Naive thymus-derived CD8-positive, alpha-beta T cell (primary cell): ENCODE measurements around the gene KLHL10. TPM values are rescaled to one million over a fixed set of nuclear protein-coding genes. Genes with fewer than 3 reads are reported as not detected.
A peak's percentile ranks its signal among the peaks of the same experiment; 100 is the strongest.

Experiments used
- ATAC-seq, 2 donors: fragments of 150-1000 bp; cut with Tn5 transposase in 1 of 2; sonication (Bioruptor Pico), chemical (Tn5 transposase) in 1 of 2; 1 replicate in 1 of 2; 2 replicates in 1 of 2; pipeline ENCODE4 v1.10.0; 2021; ENCODE audit warnings: mild to moderate bottlenecking in 2 of 2, moderate library complexity in 2 of 2
- POLR2A ChIA-PET: fragments of 350-600 bp; sonication (Branson Sonifier 250); formaldehyde crosslinking; loops from one replicate; lab custom pipeline; 2021; ENCODE audit warnings: antibody characterized with exemption; lab: Charles Lee
- DNase-seq, 10 donors: peaks; one replicate each; pipeline versions ENCODE4 v3.0.0 to v3.0.0-alpha.2; 2020 to 2022
- H3K27ac Mint-ChIP-seq, 10 donors: one replicate each; pipeline ENCODE4 v1.8.0; 2020 to 2022; ENCODE audit warnings: mild to moderate bottlenecking in 10 of 10, mixed read lengths in 10 of 10, moderate library complexity in 4 of 10, inconsistent platforms in 1 of 10
- H3K27me3 Mint-ChIP-seq, 5 donors: one replicate each; pipeline ENCODE4 v1.8.0; 2021 to 2022; ENCODE audit warnings: mixed read lengths in 5 of 5
- H3K36me3 Mint-ChIP-seq, 3 donors: one replicate each; pipeline ENCODE4 v1.8.0; 2020 to 2022; ENCODE audit warnings: mixed read lengths in 3 of 3, mild to moderate bottlenecking in 2 of 3, inconsistent platforms in 1 of 3
- H3K4me1 Mint-ChIP-seq, 4 donors: one replicate each; pipeline ENCODE4 v1.8.0; 2021 to 2022; ENCODE audit warnings: mixed read lengths in 4 of 4
- H3K4me3 Mint-ChIP-seq, 10 donors: one replicate each; pipeline ENCODE4 v1.8.0; 2020 to 2022; ENCODE audit warnings: mild to moderate bottlenecking in 10 of 10, mixed read lengths in 10 of 10, moderate library complexity in 6 of 10, inconsistent platforms in 1 of 10
- H3K9me3 Mint-ChIP-seq, 9 donors: one replicate each; pipeline ENCODE4 v1.8.0; 2020 to 2022; ENCODE audit warnings: mixed read lengths in 9 of 9, mild to moderate bottlenecking in 3 of 9, inconsistent platforms in 1 of 9, moderate library complexity in 1 of 9
- polyA plus RNA-seq, 3 donors: library from polyadenylated mRNA; unstranded; fragments of 300-500 nt; fragmentation: Illumina TruSeq; gene quantifications; one replicate each; pipeline ENCODE4 v1.2.3, GENCODE V29; 2021
- total RNA-seq, 8 experiments: library from RNA in 2 of 8; stranded (reverse) in 2 of 8; gene quantifications; one replicate each; pipeline ENCODE4 v1.2.3 and lab custom pipeline; 2021 to 2026

The KLHL10 gene
- total RNA-seq = not detected
- under 1 TPM in 1 of 3 donors, not detected in 2; 0.09 TPM for polyA plus RNA-seq
- 0 to 0.09 (median 0.07) reads per million in 6 experiments for total RNA-seq (lab: John Stamatoyannopoulos, UW)

DNA sequence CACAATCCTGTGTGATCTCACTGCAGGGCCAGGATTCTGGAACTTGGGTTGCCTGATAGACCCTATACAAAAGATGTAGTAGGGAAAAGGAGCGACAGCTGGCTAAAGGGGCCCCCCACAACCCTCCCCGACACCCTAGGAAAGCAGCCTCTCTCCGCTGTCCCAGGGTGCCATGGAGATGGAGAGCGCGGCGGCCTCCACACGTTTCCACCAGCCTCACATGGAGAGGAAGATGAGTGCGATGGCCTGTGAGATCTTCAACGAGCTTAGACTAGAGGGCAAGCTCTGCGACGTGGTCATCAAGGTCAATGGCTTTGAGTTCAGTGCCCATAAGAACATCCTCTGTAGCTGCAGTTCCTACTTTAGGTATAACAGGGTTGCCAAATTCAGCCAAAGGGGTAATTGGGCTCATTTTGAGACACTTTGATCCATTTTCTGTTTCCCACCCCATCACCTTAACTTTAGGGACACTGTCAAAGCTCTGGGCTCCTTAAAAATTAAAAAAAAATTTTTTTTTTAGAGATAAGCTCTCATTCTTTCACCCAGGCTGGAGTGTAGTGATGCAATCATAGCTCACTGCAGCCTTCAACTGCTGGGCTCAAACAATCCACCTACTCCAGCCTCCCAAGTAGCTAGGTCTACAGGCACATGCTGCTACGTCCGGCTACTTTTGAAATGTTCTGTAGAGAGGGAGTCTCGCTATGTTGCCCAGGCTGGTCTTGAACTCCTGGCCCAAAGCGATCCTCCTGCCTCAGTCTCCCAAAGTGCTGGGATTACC is at the start of gene KLHL10:
Gene KLHL10, plus strand, starts transcription at position 65 of the 778 bp plus-strand sequence. Its CDS starts 108 bp downstream, at position 173.
- Mint-ChIP-seq H3K27me3 (peaks cover 0 to 1% (median 0%) of the 10 kb centered on the region in 5 donors), H3K4me3 (peak within 1 kb of the TSS; percentile 69 to 94 (median 84)), H3K4me1 (peaks cover 8 to 26% (median 14%) of the 10 kb centered on the region in 4 donors), H3K27ac (peak within 1 kb of the TSS in 8 of 10 donors; percentile 13 to 91 (median 70)), H3K9me3 (no peaks in the 10 kb centered on the region), H3K36me3 (peaks cover 0 to 4% (median 0%) of the 10 kb centered on the region in 3 donors)
- DNase-seq (no peak), ATAC-seq (no peak)
- POLR2A ChIA-PET = interaction anchor here (0.6 to 3.6 kb wide), 3 partner anchors 13 to 26 kb away, joined by 3 to 18 read pairs (median 3); partner anchors contain the start of gene KLHL11

DNA sequence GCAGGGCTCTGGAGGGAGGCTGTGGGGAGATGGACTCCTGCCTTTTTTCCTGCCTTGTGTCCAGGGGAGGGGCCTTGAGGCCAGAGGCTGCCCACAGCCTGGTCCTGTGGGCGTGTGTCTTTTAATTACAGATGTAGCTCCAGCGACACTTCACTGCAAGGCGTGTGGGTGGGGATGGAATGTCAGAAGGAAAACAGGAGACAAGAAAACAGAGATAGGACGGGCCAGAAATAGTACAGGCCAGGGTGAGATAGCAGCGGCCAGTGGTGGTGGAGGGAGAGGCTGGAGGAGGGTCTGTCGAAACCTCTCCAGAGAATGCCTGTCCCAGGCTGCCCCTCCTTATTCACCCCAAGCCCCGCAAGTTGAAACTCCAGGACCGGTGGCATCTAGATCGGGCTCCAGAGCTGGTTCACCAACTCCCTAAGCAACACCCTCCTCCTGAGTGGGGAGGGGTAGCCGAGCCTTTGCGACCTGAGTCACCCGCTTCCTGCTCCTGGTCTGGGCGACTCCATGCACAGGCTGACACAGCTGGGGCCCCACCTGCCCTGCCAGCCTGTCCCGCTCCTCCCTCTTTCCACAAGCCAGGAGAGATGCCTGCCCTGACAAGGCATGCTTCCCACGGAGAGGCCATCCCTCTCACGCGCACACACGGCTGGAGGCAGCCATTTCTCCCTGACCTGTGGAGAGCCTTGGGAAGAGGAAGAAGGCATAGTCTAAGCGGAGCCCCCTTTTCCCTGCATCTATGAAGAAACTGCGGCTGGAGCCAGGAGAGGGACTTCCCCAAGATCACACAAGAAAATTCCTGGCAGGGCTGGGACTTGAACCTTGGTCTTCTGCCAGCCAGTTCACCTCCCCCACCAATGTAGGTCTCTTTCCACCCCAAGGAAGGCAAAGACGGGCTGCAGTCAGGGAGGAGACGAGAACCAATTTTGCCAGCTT is 44.5 kb upstream of the KLHL10 start:
- Mint-ChIP-seq H3K9me3 (no peaks in the 10 kb centered on the region), H3K27ac (no peak overlapping the region), H3K27me3 (no peaks in the 10 kb centered on the region), H3K4me1 (peaks cover 6 to 21% (median 14%) of the 10 kb centered on the region in 4 donors), H3K36me3 (no peaks in the 10 kb centered on the region), H3K4me3 (no peak overlapping the region)
- POLR2A ChIA-PET = no interaction called here
- ATAC-seq (no peak), DNase-seq (no peak)

DNA sequence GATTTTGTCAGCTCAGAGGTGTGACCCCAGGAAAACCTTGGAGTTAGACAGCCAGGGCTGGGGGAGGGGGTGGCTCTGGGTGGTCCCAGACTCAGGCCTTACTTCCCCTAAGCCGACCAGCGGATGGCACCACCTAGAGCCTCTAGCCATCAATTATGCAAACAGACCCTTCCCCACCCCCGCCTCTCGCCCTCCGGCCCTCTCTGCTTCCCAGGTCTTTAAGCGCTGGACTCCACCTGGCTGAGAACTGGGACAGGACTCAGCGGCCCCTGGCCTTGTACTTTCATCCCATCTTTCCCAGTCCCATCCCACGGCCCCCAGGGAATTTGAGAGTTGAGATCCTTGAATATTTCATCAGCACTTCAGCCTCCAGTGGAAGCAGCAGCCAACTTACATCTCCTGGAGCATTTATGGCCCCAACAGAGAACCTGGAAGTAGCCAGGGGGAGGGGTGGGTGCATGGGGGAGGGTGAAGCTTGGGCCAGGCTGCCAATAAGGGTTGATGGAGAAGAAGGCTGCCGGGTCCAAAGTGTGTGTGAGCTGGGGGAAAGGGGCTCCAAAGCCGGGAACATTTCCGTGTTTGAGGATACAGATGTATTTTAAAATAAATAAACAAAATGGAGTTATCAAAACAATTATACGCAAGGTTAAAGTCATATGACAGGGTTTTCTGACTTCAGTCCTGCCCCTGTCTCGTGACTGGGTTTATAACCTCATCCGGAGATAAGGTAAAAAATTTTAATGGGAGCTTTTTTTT is 43.7 kb upstream of the KLHL10 start:
- Mint-ChIP-seq H3K27ac (no peak overlapping the region), H3K27me3 (no peaks in the 10 kb centered on the region), H3K36me3 (no peaks in the 10 kb centered on the region), H3K4me1 (peaks cover 3 to 12% (median 7%) of the 10 kb centered on the region in 4 donors), H3K9me3 (no peaks in the 10 kb centered on the region), H3K4me3 (no peak overlapping the region)
- POLR2A ChIA-PET = no interaction called here
- ATAC-seq (no peak), DNase-seq (no peak)

DNA sequence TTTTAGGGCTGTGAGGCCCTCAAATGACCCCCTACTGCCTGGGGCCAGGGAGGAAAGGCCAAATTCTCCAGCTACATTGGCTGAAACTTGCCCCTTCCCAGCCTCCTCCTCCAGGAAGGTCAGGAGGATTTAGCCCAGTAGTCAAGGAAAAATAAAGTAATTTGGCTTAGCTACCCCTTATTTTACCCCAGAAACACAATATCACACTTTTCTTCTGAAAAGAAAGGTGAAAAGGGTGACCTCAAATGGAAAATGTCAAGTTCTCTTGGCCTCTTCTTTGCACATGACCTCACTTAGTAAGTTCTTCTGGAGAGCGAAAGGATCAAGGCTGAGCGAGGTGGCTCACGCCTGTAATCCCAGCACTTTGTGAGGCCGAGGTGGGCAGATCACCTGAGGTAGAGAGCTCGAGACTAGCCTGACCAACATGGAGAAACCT is 43.1 kb upstream of the KLHL10 start:
- Mint-ChIP-seq H3K4me1 (peaks cover 3 to 8% (median 5%) of the 10 kb centered on the region in 4 donors), H3K36me3 (no peaks in the 10 kb centered on the region), H3K27me3 (no peaks in the 10 kb centered on the region), H3K27ac (no peak overlapping the region), H3K4me3 (no peak overlapping the region), H3K9me3 (no peaks in the 10 kb centered on the region)
- POLR2A ChIA-PET = no interaction called here
- no peak for DNase-seq
- ATAC-seq = no peak

DNA sequence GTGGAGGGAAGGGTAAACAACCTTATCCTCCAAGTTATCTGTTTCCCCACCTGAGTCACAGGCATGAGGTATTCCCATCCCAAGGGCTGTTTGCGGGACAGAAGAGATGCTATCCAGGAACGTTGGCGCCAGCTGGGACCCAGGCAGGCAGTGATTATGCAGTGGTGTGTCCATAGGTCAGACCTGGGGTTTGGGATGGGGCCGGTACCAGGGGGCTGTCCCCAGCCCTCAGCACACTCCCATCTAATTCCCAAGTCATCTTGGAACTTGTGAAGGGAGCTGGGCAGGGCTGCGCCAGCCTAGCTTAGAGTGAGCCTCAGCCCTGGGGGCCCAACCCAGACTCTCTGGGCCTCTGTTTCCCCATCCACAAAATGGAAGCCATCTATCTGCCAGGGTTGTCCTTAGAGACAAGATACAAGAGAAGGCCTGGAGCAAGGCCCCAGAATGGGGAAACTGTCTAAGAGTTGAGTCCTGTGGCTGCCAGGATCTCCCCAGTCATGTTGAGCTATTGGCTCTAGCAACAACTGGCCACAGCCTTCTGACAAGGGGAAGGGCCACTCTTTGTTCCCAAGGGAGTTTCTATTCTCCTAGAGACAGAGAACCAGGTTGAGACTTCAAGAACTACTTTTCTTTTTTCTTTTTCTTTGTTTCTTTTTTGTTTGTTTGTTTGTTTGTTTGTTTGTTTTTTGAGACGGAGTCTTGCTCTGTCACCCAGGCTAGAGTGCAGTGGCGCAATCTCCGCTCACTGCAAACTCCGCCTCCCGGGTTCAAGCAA is 41.3 kb upstream of the KLHL10 start:
- DNase-seq = no peak
- Mint-ChIP-seq H3K27ac (no peak overlapping the region), H3K36me3 (no peaks in the 10 kb centered on the region), H3K9me3 (no peaks in the 10 kb centered on the region), H3K4me3 (no peak overlapping the region), H3K27me3 (no peaks in the 10 kb centered on the region), H3K4me1 (peaks cover 0 to 5% (median 1%) of the 10 kb centered on the region in 4 donors)
- POLR2A ChIA-PET = interaction anchor here (0.7 kb wide), 1 partner anchor 10 kb away, joined by 9 read pairs; the partner anchor contains the start of gene JUP
- ATAC-seq = no peak

DNA sequence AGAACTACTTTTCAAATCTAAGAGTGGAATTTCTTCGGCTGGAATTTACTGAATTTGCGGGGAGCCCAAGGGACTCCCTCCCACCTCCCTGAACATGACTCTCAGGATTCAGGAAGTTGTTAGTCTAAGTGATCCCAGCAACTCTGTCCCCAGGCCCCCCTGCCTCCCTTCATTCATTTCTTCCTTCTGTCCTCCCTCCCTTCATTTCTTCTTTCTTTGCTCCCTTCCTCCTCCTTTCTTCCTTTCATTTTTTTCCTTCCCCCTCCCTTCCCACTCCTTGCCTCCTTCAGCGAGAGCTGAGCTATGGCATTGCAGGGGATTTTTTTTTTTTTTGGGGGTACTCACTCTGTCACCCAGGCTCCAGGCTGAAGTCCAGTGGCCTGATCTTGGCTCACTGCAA is 40.2 kb upstream of the KLHL10 start:
- no peak for DNase-seq
- Mint-ChIP-seq H3K36me3 (no peaks in the 10 kb centered on the region), H3K4me1 (peaks cover 3 to 9% (median 6%) of the 10 kb centered on the region in 4 donors), H3K27ac (no peak overlapping the region), H3K4me3 (no peak overlapping the region), H3K9me3 (no peaks in the 10 kb centered on the region), H3K27me3 (no peaks in the 10 kb centered on the region)
- POLR2A ChIA-PET = interaction anchor here (0.7 kb wide), 1 partner anchor 27 kb away, joined by 4 read pairs; no protein-coding TSS in a partner anchor
- no peak for ATAC-seq

DNA sequence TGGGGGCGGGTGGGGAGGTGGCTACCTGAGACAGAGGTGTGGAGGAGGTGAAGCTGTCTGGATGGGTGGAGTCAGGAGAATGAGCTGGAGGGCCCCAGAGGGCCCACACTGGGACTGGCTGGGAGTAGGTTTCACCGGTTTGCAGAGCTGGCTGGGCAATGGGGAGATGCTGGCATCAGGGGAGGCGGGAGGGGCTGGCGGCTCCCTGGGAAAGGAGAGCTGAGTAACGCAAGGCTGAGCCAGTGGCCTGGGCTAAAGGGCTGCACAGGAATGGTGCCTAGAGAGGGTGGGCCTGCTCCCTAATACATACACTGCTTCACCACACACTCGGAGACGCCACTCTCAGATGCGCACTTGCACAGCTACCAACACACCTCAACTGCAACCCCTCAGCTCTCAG is 38.3 kb upstream of the KLHL10 start:
- Mint-ChIP-seq H3K27ac (no peak overlapping the region), H3K27me3 (no peaks in the 10 kb centered on the region), H3K9me3 (no peaks in the 10 kb centered on the region), H3K4me3 (no peak overlapping the region), H3K36me3 (no peaks in the 10 kb centered on the region), H3K4me1 (peaks cover 3 to 9% (median 8%) of the 10 kb centered on the region in 4 donors)
- POLR2A ChIA-PET = interaction anchor here (1.2 kb wide), 2 partner anchors 13 to 71 kb away, joined by 3 read pairs; partner anchors contain the start of gene JUP
- ATAC-seq = no peak
- DNase-seq = no peak

DNA sequence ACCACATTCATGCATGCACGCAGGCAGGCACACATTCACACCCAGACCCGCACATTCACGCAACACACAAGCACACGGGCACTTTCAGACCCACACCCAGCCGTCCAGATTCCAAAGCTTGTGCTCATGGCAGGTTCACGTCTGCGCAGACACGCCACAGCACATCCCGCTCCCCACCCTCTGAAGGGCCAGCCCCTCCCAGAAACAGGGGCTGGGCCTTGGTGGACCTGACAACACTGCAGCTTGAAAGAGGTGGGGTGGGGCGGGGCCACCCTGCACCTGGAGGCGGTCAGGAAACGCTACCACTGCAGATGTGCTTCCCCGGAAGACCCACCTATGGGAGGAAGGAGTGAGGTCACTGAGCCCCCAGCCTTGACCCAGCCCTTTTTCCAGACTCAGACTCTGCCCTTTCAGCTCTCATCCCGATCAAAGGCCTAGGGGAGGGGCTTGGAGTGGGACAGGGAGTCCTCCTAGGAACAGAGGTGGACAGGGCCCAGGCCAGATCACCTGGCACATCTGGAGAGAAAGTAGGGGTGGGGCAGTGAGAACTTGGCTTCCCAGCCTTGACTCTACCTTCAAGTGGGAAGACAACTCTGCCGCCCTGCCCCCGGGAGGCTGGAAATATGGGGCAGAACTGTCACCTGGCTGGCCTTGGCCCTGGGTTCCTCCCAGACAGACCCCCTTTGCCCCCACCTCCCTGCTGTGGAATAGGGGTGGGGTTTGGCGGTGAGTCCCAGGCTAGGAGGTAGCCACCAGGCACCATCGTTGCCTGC is 36.8 kb upstream of the KLHL10 start:
- no peak overlapping the region for H3K27ac Mint-ChIP-seq
- ATAC-seq (peak; percentile 33 to 35), DNase-seq (peak in 1 of 10 donors; percentile 29)
- peak overlapping the region in 1 of 10 donors; percentile 36 for H3K4me3 Mint-ChIP-seq
- no peaks in the 10 kb centered on the region for H3K27me3 Mint-ChIP-seq
- no peaks in the 10 kb centered on the region for H3K9me3 Mint-ChIP-seq
- POLR2A ChIA-PET = interaction anchor here (1.4 to 2.3 kb wide), 2 partner anchors 10 to 64 kb away, joined by 4 to 9 read pairs; partner anchors contain the start of gene P3H4
- H3K4me1 Mint-ChIP-seq = peaks cover 3 to 9% (median 8%) of the 10 kb centered on the region in 4 donors
- H3K36me3 Mint-ChIP-seq = no peaks in the 10 kb centered on the region

DNA sequence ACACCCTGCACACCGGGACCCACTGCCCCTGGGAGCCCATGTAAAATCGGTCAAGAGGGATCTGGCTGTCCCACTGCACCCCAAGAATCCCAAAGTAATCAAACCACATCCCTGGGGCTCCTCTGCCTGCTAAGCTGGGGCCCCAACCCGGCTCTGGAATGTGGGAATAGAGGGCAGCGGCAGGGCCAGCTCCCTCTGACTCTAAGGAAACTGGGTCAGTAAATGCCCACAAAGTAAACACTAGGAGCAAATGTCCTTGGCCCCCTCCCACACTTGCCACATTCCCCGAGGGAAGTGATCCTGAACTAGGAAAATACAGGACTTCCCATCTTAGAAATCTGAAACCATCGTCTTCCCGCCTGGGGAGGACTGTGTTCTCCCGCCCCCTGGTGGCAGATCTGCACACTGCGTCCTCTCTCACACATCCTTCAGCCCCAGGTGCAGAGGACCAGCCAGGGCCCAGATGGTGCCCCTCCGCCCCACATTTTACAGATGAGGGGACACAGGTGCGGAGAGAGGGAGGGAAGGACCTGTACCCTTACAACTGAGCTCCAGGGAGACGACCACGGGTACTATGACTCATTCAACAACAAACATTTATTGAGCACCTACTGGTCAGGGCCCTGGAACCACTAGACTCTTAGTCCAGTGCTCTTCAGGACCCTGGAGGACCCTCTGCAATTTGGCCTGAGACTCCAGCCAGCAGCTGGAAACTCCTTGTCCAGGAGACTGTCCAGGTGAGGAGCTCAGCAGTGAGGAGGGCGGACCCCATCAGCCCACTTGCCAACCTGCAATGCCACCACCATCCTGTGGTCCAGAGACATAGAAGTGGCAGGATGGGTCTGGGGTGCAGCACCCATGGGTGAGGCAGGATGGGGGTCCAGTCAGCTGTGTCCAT is 36.0 kb upstream of the KLHL10 start:
- DNase-seq = peak; percentile 50 to 84 (median 71)
- peaks cover 0 to 2% (median 0%) of the 10 kb centered on the region in 3 donors for H3K36me3 Mint-ChIP-seq
- ATAC-seq = peak; percentile 85 to 94
- no peaks in the 10 kb centered on the region for H3K27me3 Mint-ChIP-seq
- H3K4me1 Mint-ChIP-seq = peaks cover 3 to 9% (median 8%) of the 10 kb centered on the region in 4 donors
- peak overlapping the region in 1 of 10 donors; percentile 33 for H3K4me3 Mint-ChIP-seq
- H3K9me3 Mint-ChIP-seq = no peaks in the 10 kb centered on the region
- peak overlapping the region in 1 of 10 donors; percentile 53 for H3K27ac Mint-ChIP-seq
- POLR2A ChIA-PET = interaction anchor here (0.6 to 2.3 kb wide), 3 partner anchors 10 to 64 kb away, joined by 4 to 9 read pairs (median 5); partner anchors contain the start of gene P3H4
